HG03460 (cell line): ENCODE results near the gene CCDC88A.
"Not testable (repeated sequence)": the region's sequence is repeated elsewhere in the genome, so short reads cannot be mapped to it uniquely, and the experiment has no call there.

Experiments used
- ATAC-seq: cut with Tn5 transposase; IDR thresholded peaks from one replicate; pipeline ENCODE4 v1.9.1; 2021; ENCODE audit not compliant: unreplicated experiment

Gene CCDC88A

GRCh38 chr2:55391155-55391554 lies 28.5 kb downstream of the CCDC88A start:
- ATAC-seq = no peak

GRCh38 chr2:55385516-55385915 lies 34.1 kb downstream of the CCDC88A start:
- not testable (repeated sequence) for ATAC-seq

- no peak for ATAC-seq
These were observed 34.9 kb downstream of the CCDC88A start for GRCh38 chr2:55384786-55385185.

GRCh38 chr2:55371376-55371775 lies 48.3 kb downstream of the CCDC88A start:
- ATAC-seq = no peak

- ATAC-seq = no peak
These were observed 49.4 kb downstream of the CCDC88A start for GRCh38 chr2:55370208-55370607.

- no peak for ATAC-seq
These were observed 54.4 kb downstream of the CCDC88A start for GRCh38 chr2:55365303-55365702.

- ATAC-seq = no peak
These were observed 55.2 kb downstream of the CCDC88A start for GRCh38 chr2:55364189-55365055.

- ATAC-seq = no peak
These were observed 56.0 kb downstream of the CCDC88A start for GRCh38 chr2:55363636-55364035.

- ATAC-seq = peak; percentile 52
These were observed 58.0 kb downstream of the CCDC88A start for GRCh38 chr2:55361465-55362189.

- ATAC-seq = no peak
These were observed 61.2 kb downstream of the CCDC88A start for GRCh38 chr2:55358451-55358850.

- no peak for ATAC-seq
These were observed 61.7 kb downstream of the CCDC88A start for GRCh38 chr2:55357927-55358326.

- no peak for ATAC-seq
These were observed 62.5 kb downstream of the CCDC88A start for GRCh38 chr2:55357164-55357563.

- not testable (repeated sequence) for ATAC-seq
These were observed 63.5 kb downstream of the CCDC88A start for GRCh38 chr2:55356136-55356535.

- ATAC-seq = no peak
These were observed 64.2 kb downstream of the CCDC88A start for GRCh38 chr2:55355451-55355850.

- ATAC-seq = no peak
These were observed 68.0 kb downstream of the CCDC88A start for GRCh38 chr2:55351672-55352071.

- no peak for ATAC-seq
These were observed 74.6 kb downstream of the CCDC88A start for GRCh38 chr2:55345064-55345463.

GRCh38 chr2:55338268-55338667 lies 81.4 kb downstream of the CCDC88A start:
- ATAC-seq = no peak

- ATAC-seq = no peak
These were observed 84.9 kb downstream of the CCDC88A start for GRCh38 chr2:55334728-55335127.

GRCh38 chr2:55330541-55331297 lies 88.9 kb downstream of the CCDC88A start:
- no peak for ATAC-seq

GRCh38 chr2:55327470-55328230 lies 92.0 kb downstream of the CCDC88A start:
- ATAC-seq = no peak

- ATAC-seq = no peak
These were observed 104.7 kb downstream of the CCDC88A start for GRCh38 chr2:55314985-55315384.
